ENCODE results near the gene NT5DC3.
A peak's percentile ranks its signal among the peaks of the same experiment; 100 is the strongest.

The NT5DC3 gene

GRCh38 chr12:103840876-103841689 lies at the start of gene NT5DC3:
NT5DC3 (minus strand) TSS chr12:103841234; CDS start chr12:103841156, 78 bp downstream.
- peak; percentile 89 for DNase-seq

- DNase-seq = no peak
Measured at GRCh38 chr12:103887738-103888137, 46.7 kb upstream of the NT5DC3 start.

- DNase-seq = no peak
Measured at GRCh38 chr12:103886195-103886797, 45.3 kb upstream of the NT5DC3 start.

GRCh38 chr12:103884316-103884715 lies 43.3 kb upstream of the NT5DC3 start:
- DNase-seq = peak; percentile 75

GRCh38 chr12:103883908-103884307 lies 42.9 kb upstream of the NT5DC3 start:
- no peak for DNase-seq

- no peak for DNase-seq
Measured at GRCh38 chr12:103882861-103883596, 42.0 kb upstream of the NT5DC3 start.

DNA sequence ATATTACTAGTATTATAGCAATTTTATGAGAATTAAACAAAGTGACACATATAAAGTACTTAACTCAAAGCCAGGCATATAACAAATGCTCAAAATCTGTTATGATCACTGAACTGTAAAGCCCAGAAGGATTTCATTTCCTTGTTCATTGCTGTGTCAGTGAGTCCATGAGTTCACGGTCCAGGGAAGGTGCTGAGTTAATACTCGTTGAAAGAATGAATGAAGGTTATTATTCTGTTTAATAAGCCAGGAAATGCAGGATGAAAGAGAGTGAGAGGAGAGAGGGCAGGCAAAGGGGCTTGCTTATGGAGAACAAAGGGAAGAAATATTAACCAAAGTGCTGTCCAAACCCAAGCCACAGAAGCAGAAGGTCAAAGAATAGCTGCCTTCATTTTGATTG lies 40.2 kb upstream of the NT5DC3 start:
- peak; percentile 87 for DNase-seq

DNA sequence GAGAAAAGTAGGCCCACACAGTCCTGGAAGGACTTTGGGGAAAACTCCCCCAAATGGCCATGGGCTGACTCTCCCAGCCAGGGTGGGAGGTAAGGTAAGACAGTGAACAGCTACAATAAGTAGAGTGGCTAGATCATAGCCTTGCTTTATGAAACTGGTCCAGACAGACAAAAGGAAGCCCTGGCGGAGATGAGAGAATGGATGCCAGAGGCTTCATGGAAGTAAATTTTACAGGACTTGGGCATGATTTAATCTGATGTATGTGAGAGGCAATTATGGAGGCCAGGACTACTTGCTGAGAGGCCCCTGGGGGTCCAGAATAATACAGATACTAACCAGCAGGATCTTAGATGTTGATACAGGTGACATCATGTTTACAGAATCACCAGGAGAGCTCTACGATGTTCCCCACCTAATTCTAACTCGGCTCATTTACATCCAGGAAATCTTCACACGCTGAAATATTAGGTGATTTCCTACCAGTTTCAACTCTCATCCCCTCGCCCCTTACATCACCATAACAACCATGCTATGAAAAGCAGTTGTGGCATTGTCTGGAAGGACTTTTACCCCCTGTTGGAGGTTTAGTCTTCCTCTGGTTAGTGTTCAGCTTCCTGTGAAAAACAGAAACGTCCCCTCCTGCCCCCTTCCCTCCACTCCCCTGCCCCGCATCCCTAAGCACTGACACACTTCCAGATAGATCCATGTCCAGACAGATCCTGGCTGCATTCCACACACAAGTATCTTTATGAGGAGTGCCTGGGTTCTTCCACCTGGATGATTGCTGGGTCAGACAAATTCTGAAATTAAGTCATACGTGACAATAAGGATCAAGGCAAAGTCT lies 39.5 kb upstream of the NT5DC3 start:
- peak; percentile 68 for DNase-seq

GRCh38 chr12:103879878-103880277 lies 38.8 kb upstream of the NT5DC3 start:
- DNase-seq = no peak

DNA sequence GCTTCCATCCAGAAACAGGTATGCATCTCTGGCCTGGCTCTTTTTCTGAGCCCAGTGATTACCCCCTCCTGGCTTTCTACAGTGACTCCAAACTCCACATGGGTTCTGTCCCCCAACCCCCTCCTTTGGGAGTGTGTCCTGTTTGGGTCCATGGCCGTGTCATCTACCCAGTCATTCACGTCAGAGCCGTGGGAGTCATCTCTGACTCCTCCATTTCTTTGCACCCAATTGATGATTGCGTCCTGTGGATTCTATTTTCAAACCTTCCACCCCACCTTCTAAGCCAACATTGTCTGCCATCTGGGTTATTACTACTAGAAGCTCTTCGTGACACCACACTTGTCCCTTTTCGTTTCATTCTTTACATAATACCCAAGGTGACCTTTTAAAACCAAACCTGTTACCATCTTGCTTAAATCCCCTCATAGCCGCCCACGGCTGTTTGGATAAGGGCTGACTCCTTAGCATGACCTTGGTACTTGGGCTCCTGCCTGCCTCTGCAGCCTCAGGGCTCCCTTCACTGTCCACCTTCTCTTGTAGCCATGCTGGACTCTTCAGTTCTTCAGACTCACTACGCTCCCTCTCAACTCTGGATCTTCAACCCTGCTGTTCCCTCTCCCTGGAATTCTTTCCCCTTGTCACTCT lies 38.1 kb upstream of the NT5DC3 start:
- no peak for DNase-seq

GRCh38 chr12:103877934-103878510 lies 37.0 kb upstream of the NT5DC3 start:
- peak; percentile 90 for DNase-seq

DNA sequence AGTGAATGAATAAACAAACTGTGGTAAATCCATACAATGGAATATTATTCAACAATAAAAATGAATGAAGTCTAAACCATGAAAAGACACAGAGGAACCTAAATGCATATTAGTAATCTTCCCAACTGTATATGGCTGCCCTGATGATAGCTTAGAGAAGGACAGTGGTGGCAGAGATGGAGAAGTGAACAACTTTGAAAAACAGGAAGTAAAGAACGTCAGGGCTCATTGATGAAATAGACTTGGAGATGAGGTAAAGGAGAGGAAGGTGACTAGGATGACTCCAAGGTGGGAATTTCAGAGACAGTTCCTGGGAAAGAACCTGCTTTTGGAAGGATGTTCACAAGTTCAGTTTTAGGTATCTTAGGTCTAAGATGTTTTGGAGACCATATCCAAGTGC lies 36.3 kb upstream of the NT5DC3 start:
- no peak for DNase-seq

GRCh38 chr12:103875666-103876065 lies 34.6 kb upstream of the NT5DC3 start:
- no peak for DNase-seq

DNA sequence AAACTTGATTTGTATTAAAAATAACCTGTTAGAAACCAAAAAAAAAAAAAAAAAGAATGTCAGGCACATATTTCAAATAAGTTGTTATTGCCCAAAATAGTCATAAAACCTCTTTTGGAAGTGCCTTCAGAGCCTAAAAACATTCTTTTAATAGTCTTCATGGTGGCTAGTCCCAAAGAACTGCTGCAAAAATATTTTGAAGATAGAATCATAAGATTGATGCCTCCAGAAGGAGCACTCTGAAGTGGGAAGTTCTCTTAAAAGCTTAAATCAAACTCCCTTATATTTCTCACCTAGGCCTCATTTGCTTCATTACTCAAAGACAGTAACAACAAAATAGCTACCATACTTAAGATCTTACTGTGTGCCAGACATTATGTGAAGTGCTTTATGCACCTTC lies 27.2 kb upstream of the NT5DC3 start:
- no peak for DNase-seq

DNA sequence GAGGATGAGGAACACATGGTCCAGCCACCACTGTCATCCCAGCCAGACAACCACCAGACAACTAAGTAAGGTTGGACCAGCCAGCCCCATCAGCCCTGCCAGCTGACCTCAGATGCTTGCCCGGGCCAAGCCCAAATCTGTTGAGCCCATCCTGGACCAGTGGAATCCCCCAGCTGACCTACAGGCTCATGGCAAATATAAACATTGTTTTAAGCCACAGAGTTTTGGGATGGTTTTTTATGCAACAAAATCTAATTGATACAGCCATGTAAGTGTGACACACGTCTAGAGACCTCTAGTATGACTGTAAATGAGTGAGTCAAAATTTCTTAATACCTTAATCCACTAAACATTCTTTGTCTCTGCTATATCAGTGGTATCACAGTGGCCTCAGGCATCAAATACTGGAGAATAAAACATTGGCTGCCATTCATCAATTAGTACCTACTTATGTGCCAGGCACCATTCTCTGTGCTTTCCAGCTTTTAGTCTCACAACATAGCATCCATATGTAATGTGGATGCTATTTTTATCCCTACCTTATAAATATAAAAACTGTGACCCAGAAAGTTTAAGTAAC lies 24.2 kb upstream of the NT5DC3 start:
- DNase-seq = no peak

DNA sequence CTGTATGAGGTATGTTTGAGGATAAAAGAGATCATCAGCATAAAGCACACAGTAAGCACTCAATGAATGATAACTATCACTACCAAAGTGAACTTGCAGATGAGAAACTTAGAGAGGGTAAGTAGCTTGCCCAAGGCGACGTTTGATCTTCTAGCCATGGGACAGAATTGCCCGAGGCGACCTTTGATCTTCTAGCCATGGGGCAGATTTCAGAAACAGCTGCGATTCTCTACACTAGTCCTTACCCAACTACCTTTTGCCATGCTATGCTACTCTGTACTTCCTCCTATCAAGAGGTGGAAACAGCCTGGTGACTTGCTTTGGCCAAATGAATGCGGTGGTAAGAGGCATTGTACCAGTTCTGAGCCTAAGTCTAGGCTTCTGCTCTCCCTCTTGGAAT lies 23.7 kb upstream of the NT5DC3 start:
- DNase-seq = no peak

GRCh38 chr12:103858953-103859601 lies 18.0 kb upstream of the NT5DC3 start:
- no peak for DNase-seq

DNA sequence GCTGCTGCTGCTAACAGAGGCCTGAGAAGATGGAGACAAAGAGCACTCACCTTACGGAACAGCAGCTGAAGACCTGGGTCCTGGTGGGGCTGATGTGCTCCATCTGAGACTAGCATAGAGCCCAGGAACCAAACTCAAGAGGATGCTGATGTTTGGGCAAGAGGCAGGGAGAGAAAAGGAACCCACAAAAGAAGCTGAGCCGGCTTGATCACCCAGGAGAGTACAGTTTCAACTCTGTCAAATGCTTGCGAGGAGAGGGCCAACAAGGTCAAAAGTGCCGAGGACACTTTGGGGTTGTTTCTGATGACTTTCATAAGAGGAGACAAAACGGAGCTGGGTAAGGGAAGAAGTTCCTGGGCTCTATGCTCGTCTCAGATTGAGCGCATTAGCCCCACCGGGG lies 17.3 kb upstream of the NT5DC3 start:
- DNase-seq = no peak

DNA sequence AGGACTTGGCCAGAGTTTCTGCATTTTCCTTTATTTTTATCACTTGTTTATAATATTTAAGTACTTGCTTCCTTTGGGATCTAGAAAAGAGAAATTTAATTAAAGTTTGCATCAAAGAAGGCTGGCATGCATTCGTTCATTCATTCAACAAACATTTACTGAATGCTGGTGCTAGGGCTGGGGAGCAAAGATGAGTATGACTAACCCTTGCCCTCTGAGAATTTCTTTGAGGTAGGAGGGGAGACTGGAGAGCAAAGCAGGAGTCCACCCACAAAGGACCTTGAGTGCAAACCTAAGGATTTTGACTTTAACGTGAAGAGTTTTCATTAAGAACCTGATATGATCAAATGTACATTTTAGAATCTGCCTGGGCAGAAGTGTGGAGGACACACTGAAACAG lies 16.1 kb upstream of the NT5DC3 start:
- no peak for DNase-seq

GRCh38 chr12:103855896-103856657 lies 15.0 kb upstream of the NT5DC3 start:
- DNase-seq = no peak

All from eye (tissue), 1 donor.